Stimulated activated CD4-positive, alpha-beta T cell treated with anti-CD3 and anti-CD28 coated beads, Interleukin-12 subunit alpha, Interleukin-12 subunit beta, amount 100 ng/mL, for 24 hours (primary cell): ENCODE measurements around the gene PIGT.

Source experiments
- DNase-seq, 2 experiments: peaks; one replicate each; pipeline ENCODE4 v3.0.0-alpha.2; 2020; ENCODE audit warnings: low read depth in 2 of 2

The PIGT gene

DNA sequence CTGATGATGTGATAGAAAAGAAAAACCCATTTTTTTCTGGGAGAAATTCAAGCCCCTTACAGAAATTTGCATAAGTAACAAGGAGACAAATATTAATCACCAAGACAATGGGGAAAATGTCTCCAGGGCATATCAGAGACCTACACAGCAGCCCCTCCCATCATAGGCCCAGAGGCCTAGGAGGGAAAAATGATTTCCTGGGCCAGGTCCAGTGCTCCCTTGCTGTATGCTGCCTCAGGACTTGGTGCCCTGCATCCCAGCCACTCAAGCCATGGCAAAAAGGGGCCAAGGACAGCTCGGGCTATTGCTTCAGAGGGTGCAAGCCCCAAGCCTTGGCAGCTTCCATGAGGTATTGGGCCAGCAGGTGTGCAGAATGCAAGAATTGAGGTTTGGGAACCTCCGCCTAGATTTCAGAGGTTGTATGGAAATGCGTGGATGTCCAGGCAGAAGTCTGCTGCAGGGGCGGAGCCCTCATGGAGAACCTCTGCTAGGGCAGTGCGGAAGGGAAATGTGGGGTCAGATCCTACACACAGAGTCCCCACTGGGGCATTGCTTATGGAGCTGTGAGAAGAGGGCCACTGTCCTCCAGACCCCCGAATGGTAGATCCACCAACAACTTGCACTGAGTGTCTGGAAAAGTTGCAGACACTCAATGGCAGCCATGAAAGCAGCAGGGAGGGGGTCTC is 15.5 kb upstream of the PIGT start:
- no peak for DNase-seq

GRCh38 chr20:45402946-45403345 is 13.0 kb upstream of the PIGT start:
- no peak for DNase-seq

DNA sequence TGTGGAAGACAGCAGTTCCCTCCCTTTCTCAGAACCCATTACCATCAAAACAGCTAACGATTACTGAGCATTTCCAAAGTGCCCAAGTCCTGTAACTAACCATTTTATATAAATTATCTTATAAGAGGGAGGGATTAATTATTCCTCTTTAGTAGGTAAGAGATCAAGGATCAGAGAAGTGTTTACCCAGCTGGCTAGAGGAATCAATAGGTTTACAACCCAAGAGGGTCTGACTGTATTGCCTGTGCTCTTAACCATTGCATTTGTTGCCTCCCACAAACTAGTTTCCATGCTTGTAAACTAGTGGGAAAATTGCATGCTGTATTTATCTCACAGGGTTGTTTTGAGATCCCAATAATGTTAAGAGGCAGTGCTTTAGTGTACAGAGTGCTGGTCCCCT is 11.5 kb upstream of the PIGT start:
- no peak for DNase-seq

DNA sequence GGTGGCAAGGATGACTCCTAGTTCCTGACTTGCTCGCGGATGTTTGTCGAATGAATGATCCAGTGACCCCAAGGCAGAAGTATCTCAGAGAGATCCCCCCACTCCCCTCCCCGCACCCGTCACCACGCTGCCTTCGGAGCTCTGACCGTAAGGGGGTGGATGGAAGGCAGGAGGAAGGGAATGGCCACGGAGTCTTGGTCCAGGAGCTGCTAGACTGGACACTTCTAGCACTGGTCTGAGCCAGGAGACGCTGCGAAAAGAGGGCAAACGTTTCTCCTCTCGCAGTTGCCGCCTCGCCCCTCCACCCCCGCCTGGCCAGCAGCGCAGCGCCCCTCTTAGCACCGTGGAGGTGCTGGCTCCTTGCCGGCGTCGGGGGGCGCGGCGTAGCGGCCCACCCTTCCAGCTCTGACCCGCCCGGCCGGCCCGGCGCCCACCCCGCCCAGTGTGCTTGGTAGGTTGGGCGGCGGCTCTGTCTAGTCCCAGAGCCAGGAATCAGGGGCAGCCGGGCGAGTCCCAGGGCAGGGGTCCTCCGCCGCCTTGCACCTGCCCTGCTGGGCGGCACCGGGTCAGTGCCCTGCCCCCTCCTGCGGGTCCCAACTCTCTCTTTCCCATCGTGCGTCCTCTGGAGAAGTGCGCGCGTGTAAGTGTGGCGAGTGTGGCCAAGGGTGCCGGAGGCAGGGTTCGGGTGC is 10.2 kb upstream of the PIGT start:
- DNase-seq: no peak

GRCh38 chr20:45406260-45407066 is 9.5 kb upstream of the PIGT start:
- DNase-seq: peak in 1 of 2 experiments; percentile 53

- no peak for DNase-seq
These were observed 8.7 kb upstream of the PIGT start for GRCh38 chr20:45407067-45407745.

- no peak for DNase-seq
These were observed 7.9 kb upstream of the PIGT start, which contains the start of gene DBNDD2 for GRCh38 chr20:45407783-45408645. Gene DBNDD2, plus strand, starts transcription at chr20:45408289. Its CDS starts 179 bp downstream, at chr20:45408468.

DNA sequence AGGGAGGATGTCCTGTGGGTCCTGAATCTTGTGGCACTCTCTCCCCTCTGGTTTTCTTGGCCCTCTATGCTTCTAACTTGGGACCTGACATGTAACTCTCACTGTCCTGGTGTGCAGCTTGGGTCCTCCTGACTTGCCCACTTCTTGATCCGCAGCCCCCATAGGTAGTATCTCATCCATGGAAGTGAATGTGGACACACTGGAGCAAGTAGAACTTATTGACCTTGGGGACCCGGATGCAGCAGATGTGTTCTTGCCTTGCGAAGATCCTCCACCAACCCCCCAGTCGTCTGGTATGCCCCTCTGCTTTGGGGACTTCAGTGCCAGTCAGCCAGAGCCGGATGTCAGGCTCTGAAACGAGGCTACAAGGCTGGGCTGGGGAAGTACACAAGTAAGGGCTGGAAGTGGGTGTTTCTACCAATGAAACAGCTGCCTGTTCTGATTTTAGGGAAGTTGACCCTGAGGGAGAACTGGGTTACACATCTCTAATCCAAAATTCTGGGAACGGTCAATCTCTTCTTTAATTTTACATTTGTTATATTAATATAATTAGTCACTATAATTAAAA is 7.2 kb upstream of the PIGT start:
- no peak for DNase-seq

- DNase-seq: no peak
These were observed 6.2 kb upstream of the PIGT start for GRCh38 chr20:45409521-45410272.

DNA sequence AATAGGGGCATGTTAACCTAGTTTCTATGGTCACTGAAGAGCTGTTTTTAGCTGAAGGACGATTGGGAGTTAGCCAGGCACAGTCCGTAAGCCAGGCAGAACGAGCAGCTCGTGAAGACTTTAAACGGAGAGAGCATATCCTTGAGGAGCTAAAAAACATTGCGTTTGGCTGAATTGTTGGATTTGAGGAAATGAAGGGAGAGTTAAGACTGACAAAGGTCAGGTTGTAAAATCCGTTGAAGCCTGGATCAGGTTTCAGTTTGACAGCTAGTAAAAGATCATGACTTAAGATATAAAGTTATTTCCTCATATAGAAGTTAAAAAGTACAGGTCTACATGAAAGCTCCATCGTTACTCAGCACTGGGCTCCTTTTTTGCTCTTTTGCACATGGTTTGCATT is 5.1 kb upstream of the PIGT start:
- DNase-seq: no peak

DNA sequence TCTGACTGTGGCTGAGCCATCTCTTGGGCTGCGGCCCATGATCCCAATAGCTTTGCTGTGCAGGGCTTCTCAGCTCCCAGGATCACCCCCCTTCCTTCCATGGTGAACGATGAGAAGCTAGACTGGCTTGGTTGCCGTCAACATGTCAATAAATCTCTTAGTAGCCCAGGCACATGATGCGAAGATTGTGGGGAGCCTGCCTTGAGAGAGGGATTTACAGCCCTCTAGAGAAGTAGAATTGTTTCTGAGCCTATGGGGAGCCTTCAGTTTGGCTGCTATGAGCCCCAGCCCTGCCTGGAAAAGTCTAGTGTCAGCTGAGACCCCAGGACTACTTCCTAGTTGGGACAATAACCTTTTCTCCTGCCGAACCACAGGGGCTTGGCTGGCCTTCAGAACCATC is 3.3 kb upstream of the PIGT start:
- DNase-seq: no peak

GRCh38 chr20:45413479-45413878 is 2.5 kb upstream of the PIGT start:
- no peak for DNase-seq

DNA sequence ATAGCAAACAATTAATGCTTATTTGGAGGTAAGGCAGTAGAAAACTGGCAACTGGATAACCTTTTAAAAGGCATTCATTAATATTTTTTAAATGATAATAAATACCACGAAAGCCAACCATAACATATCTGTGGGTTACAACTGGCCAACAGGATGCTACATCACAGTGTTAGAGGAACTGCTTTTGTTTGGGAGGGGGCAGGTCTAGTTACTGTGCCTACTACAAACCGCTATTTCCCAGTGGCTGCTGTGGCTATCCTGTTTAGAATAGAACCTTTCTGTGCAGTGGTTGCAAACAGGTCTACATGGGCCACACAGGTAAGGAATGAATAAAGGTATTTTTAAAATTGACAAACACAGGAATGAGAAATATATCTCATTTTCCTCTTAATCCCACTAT is 976 bp downstream of the PIGT start:
- no peak for DNase-seq

DNA sequence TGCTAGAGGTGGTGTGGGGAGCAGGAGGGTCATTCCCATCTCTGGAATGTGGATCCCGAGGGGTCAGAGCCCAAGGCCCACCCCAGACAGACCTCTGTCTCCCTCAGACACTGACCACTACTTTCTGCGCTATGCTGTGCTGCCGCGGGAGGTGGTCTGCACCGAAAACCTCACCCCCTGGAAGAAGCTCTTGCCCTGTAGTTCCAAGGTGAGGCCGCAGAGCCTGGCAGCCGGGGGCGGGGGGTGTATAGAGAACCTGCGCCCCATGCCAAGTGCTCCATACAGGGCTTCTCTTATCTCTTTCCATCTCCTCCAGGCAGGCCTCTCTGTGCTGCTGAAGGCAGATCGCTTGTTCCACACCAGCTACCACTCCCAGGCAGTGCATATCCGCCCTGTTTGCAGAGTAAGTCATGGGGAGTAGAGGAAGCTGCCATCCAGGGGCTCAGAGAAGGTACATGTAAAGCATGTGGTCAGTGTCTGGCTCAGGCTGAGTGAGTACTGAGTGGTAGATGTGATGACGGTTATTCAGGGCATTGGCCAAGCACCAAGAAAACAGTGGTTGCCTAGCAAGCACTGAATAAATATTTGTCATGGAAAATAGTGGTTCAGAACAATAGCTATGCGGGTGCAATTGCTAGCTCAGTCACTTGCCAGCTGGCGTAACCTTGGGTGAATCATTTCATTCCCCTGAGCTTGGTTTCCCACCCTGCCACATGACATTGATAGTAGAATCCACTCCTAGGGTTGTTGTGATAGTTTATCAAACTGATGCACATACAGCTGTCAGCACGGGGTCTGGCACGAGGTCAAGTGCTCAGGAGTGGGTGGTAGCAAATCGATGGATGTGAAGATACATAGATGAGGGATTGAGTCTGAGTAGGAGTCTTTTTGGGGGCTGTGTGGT is 3.5 kb downstream of the PIGT start:
- no peak for DNase-seq

DNA sequence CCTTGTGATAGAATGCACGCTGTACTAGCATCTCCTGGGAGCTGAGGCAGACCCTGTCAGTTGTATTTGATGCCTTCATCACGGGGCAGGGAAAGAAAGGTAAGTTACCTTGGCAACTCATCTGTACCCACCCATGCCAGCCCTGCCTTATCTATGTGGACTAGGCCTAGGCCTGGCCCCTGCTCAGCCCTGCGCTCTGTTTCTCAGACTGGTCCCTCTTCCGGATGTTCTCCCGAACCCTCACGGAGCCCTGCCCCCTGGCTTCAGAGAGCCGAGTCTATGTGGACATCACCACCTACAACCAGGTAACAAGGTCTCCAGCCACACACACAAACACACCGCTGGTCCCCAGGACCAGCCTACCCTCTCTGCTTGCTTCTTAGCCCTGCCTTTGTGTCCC is 4.2 kb downstream of the PIGT start:
- no peak for DNase-seq

GRCh38 chr20:45423700-45424099 is 7.8 kb downstream of the PIGT start:
- DNase-seq: no peak

DNA sequence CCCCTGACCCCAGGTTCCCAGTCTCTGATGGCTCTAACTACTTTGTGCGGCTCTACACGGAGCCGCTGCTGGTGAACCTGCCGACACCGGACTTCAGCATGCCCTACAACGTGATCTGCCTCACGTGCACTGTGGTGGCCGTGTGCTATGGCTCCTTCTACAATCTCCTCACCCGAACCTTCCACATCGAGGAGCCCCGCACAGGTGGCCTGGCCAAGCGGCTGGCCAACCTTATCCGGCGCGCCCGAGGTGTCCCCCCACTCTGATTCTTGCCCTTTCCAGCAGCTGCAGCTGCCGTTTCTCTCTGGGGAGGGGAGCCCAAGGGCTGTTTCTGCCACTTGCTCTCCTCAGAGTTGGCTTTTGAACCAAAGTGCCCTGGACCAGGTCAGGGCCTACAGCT is 9.6 kb downstream of the PIGT start:
- no peak for DNase-seq

GRCh38 chr20:45426320-45427016 is 10.5 kb downstream of the PIGT start:
- no peak for DNase-seq
